ENCODE data around the gene RYR2. TPM values are rescaled to one million over a fixed set of nuclear protein-coding genes. Genes with fewer than 3 reads are reported as not detected.

RYR2 gene
- total RNA-seq, 1 donor from 2014 or later = 7.8 TPM

- ATAC-seq (no peak), DNase-seq (no peak)
- Histone ChIP-seq H3K36me3 (no peaks in the 10 kb centered on the region), H3K27me3 (no peaks in the 10 kb centered on the region), H3K27ac (no peak overlapping the region), H3K4me1 (no peaks in the 10 kb centered on the region), H3K9me3 (no peaks in the 10 kb centered on the region), H3K4me3 (no peak overlapping the region)
- intact Hi-C loops (cut with DNase I) = no loop called here
- no peak for TF ChIP-seq CTCF (IDR thresholded peaks at IDR 0.05)
Measured at GRCh38 chr1:237492359-237492758, 450.4 kb downstream of the RYR2 start.

GRCh38 chr1:237500566-237500965 is 458.6 kb downstream of the RYR2 start:
- no peak for ATAC-seq
- Histone ChIP-seq H3K9me3 (no peaks in the 10 kb centered on the region), H3K27ac (no peak overlapping the region), H3K27me3 (no peaks in the 10 kb centered on the region), H3K36me3 (no peaks in the 10 kb centered on the region), H3K4me3 (no peak overlapping the region), H3K4me1 (no peaks in the 10 kb centered on the region)
- intact Hi-C loops (cut with DNase I) = no loop called here
- TF ChIP-seq CTCF (IDR thresholded peaks at IDR 0.05) = no peak
- DNase-seq = no peak

GRCh38 chr1:237503292-237503691 is 461.3 kb downstream of the RYR2 start:
- TF ChIP-seq CTCF (IDR thresholded peaks at IDR 0.05) = no peak
- H3K9me3 ChIP-seq = no peaks in the 10 kb centered on the region
- intact Hi-C loops (cut with DNase I) = no loop called here
- ATAC-seq (no peak), DNase-seq (no peak)
- no peaks in the 10 kb centered on the region for H3K27me3 ChIP-seq
- no peak overlapping the region for H3K4me3 ChIP-seq
- H3K27ac ChIP-seq = no peak overlapping the region
- no peaks in the 10 kb centered on the region for H3K36me3 ChIP-seq
- H3K4me1 ChIP-seq = no peaks in the 10 kb centered on the region

GRCh38 chr1:237507005-237507404 is 465.0 kb downstream of the RYR2 start:
- Histone ChIP-seq H3K4me1 (no peaks in the 10 kb centered on the region), H3K4me3 (no peak overlapping the region), H3K36me3 (no peaks in the 10 kb centered on the region), H3K27me3 (no peaks in the 10 kb centered on the region), H3K27ac (no peak overlapping the region), H3K9me3 (no peaks in the 10 kb centered on the region)
- TF ChIP-seq CTCF (IDR thresholded peaks at IDR 0.05) = no peak
- ATAC-seq (no peak), DNase-seq (no peak)
- intact Hi-C loops (cut with DNase I) = no loop called here

DNA sequence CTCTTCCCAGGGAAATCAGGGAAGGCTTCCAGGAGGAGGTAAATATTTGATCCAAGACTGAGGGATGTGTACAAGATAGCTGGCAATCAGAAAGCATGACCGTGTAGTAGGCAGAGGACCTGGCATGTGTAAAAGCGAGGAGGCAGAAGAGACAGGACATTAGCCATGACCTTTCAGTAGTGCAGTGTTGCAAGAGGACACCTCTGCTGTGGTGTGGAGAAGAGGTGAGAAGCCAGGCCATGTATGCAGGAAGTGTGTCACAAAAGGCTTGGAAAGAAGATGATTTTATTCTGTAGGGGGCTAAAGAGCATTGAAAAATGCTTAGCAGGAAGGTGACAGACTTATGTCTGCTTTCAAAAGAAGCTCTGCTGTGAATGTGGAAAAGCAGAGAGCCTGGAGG is 467.8 kb downstream of the RYR2 start:
- TF ChIP-seq CTCF (IDR thresholded peaks at IDR 0.05) = no peak
- H3K36me3 ChIP-seq = no peaks in the 10 kb centered on the region
- DNase-seq = no peak
- intact Hi-C loops (cut with DNase I) = no loop called here
- no peak for ATAC-seq
- H3K27ac ChIP-seq = no peak overlapping the region
- no peak overlapping the region for H3K4me3 ChIP-seq
- no peaks in the 10 kb centered on the region for H3K4me1 ChIP-seq
- H3K27me3 ChIP-seq = no peaks in the 10 kb centered on the region
- no peaks in the 10 kb centered on the region for H3K9me3 ChIP-seq

GRCh38 chr1:237525102-237525501 is 483.1 kb downstream of the RYR2 start:
- DNase-seq (no peak), ATAC-seq (no peak)
- Histone ChIP-seq H3K27me3 (no peaks in the 10 kb centered on the region), H3K36me3 (no peaks in the 10 kb centered on the region), H3K9me3 (no peaks in the 10 kb centered on the region), H3K4me3 (no peak overlapping the region), H3K27ac (no peak overlapping the region), H3K4me1 (no peaks in the 10 kb centered on the region)
- no peak for TF ChIP-seq CTCF (IDR thresholded peaks at IDR 0.05)
- intact Hi-C loops (cut with DNase I) = no loop called here
